Caki2 (cell line): ENCODE results near the gene BCAS3. TPM values are rescaled to one million over a fixed set of nuclear protein-coding genes. Genes with fewer than 3 reads are reported as not detected.
A peak's percentile ranks its signal among the peaks of the same experiment; 100 is the strongest.

Experiments
- DNase-seq: peaks from one replicate; pipeline ENCODE4 v3.0.0-alpha.2; 2015; ENCODE audit warnings: low read depth
- in situ Hi-C: cut with HindIII; loops from 2 replicates; pipeline ENCODE4 v1.10.0; 2016; ENCODE audit warnings: low sequenced_read_pairs, low pct_unique_long_range_greater_than_20kb, mixed read lengths
- total RNA-seq: library from RNA; depleted of rRNA; stranded (reverse); fragments of >200 nt; shearing (Covaris generic); gene quantifications from 2 replicates; pipeline ENCODE4 v1.2.3, GENCODE V29; 2014; ENCODE audit warnings: low replicate concordance

BCAS3 gene
- total RNA-seq, 1 experiment from 2014 or later = 10.3 TPM

GRCh38 chr17:61330174-61331150, 652.8 kb downstream of the BCAS3 start:
- in situ Hi-C loops = no loop called here
- DNase-seq = no peak

GRCh38 chr17:61331178-61331577, 653.5 kb downstream of the BCAS3 start:
- DNase-seq = no peak
- in situ Hi-C loops = no loop called here

DNA sequence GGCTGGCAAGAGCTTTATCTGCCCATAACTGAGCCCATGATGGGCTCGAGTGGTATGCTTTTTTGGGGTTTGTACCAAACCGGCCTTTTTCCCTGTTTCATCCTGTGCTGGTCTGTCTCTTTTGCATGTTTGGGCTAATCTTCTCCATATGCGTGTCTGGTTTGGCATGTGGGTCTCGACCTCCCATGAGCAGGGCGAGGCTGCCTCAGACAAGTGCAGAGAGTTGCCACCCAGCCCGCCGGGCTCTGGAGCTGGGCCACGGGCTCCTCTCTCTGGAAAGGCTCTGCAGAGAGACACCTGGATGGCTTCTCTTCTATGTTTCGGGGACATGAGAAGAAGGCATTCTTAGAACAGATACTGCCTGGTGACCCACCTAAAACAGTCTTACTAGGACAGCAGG, 654.2 kb downstream of the BCAS3 start:
- in situ Hi-C loops = no loop called here
- no peak for DNase-seq

DNA sequence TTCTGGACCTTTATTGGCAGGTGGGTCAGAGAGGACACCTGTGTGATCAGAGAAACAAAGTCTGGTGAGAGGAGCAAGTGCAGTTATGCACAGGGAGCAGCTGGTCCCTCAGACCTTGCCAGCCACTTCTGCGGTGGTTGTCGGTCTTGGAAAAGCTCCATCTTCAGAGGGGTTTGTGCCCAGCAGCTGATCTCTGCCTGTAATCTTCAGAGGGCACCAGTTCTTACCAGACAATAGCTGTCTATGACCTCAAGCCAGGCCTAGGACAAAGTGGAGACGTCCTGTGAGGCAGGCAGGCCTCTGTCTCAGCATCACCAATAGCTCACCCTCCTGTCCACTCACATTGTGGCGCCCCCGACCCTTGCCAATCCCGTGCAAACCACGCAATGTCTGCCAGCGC, 655.5 kb downstream of the BCAS3 start:
- in situ Hi-C loops = no loop called here
- DNase-seq = no peak

DNA sequence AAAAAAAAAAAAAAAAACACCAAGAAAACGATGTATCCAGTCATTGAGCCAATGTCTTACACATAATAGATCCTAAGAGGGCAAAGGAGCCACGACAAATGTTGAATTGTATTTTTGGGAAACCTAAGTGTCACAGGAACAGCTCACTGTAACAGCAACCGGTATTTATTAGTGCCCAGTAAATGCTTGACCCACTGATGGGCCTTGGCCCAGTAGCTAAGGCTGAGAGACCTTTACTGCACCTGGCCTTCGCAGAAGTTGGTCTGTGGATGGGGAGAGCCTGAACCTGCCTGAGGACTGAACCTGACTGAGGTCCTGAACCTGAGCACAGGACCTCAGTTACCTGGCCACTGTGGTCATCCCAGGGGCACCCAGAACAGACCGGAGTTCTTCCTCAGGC, 657.0 kb downstream of the BCAS3 start:
- DNase-seq = no peak
- in situ Hi-C loops = no loop called here

DNA sequence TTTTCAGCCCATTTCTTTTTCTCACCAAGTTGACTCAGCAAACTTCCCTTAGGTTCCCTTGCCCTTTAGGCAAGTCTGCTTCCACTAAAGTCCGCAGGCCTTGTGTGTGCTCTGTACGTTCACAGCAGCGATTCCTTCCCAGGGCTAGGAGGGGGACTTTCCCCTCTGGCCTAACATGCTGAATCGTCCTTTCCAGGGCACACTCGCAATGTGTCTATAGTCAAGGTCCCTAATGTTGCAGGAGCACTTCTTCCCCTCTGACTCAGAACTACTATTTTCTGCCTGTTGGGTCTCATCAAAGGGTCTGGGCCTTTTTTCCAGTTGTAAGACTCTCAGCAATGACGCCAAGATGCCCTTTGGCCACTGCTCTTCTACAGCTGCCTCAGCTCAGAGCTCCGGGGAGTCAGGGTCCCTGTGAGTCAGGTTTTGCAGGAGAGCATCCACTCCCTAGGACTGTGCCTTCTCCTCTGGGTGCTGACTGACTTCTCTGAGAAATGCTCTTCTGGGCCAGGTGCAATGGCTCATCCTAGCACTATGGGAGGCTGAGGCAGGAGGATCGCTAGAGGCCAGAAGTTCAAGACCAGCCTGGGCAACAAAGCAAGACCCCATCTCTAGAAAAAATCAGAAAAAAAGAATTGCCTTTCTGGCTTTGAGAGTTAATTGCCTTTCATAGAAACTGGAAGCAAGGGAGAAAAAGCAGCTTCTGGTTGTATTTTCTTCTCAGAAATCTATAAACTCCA, 657.6 kb downstream of the BCAS3 start:
- in situ Hi-C loops = no loop called here
- no peak for DNase-seq

DNA sequence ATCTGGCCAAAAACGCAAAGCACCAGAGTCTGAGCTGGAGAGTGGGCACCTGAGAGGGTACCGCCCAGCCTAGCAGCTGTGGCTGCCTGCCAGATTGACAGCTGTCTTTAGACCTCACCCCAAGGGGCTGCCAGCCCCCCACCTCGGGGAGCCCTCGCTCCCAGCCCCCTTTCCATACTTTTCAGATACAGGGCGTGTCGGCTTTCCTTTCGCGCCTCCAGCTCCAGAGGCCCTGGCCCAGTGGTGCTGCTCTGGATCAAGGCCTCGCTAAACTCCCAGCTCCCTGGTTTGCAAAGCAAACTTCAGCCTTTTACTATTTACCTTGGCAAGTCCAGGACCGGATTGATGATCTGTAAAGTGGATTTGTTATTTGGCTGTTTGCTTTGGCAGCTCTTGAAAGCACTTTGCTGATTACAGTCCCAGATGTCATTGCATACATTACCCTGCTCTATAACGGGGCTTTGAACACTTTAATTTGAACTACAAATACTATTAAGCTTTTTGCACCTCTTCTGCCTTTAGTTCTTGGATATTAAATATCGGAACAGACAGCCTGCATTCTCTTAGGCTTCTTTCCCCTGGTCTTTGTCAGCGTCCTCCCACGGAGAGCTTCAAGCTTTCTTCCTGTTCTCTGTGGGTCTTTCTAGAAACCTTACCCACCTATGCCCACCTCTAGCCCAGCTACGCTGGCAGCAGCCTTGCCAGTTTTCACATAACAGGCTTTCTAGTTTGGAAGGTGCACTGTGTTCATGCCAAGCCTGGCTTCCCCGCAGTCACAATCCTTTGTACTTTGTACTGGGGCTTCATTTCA, 658.4 kb downstream of the BCAS3 start:
- in situ Hi-C loops = no loop called here
- peak; percentile 36 for DNase-seq

GRCh38 chr17:61337290-61337689, 659.6 kb downstream of the BCAS3 start:
- in situ Hi-C loops = no loop called here
- no peak for DNase-seq

DNA sequence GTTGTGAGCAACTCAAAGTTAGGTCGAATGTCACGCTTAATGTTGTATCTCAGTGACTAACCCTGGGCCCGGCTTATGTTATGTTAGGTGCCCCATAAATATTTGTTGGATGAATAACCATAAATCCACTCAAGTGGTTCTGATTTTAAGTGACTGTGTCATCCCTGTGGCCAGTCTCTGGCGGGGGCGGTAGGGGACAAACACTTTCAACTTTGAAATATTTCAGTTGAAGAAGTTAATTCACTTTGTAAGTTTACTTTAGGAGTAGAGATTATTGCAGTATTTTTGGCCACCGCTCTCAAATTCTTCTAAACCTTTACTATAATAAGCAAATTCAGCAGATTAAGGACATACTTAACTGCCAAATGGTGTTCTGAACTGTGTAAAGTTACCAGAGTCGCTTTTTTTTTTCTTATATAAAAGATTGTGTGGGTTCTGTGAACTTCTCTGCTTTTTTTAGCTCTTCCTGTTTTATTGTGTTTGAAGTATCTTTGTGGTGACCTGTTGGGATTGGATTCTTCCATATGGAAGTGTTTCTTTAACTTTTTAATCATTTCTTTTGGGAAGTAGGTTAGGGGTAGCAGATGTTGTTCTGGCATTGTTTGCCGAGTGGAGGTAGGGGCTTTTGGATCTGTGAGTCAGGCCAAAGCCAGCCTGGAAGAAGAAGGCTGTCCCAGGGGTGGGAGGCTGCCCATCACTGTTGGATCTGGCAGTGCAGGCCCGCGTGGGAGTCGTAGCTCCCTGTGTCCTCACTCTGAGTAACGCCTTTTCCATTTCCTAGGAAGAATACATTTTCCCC, 660.5 kb downstream of the BCAS3 start:
- in situ Hi-C loops = no loop called here
- DNase-seq = peak; percentile 28

DNA sequence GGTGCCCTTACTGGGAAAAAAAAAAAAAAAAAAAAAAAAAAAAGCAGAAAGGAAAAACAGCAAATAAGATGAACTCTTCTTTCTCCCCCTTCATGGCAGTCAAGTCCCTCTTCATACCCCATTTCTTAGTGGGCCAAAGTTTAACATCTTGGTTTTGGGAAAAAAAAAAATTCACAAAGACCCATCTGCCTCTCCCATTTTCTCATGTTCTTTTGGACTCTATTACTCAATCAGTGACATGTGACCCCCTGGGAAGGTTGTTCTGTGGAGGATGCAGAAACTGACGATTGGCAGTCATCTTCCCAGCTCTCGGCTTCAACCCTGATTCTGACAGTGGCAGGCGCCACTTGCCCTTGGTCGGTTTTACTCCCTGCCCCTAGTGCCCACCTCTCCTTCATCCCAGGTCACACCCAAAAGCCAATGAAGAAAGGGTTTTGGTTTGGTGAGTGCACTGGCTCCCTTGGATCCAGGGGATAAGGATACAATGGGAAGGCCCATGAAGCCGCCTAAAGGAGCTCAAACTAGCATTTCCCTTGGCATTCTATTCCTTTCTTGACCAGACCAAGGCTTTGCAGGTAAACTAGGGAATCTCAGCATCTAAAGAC, 661.3 kb downstream of the BCAS3 start:
- in situ Hi-C loops = no loop called here

DNA sequence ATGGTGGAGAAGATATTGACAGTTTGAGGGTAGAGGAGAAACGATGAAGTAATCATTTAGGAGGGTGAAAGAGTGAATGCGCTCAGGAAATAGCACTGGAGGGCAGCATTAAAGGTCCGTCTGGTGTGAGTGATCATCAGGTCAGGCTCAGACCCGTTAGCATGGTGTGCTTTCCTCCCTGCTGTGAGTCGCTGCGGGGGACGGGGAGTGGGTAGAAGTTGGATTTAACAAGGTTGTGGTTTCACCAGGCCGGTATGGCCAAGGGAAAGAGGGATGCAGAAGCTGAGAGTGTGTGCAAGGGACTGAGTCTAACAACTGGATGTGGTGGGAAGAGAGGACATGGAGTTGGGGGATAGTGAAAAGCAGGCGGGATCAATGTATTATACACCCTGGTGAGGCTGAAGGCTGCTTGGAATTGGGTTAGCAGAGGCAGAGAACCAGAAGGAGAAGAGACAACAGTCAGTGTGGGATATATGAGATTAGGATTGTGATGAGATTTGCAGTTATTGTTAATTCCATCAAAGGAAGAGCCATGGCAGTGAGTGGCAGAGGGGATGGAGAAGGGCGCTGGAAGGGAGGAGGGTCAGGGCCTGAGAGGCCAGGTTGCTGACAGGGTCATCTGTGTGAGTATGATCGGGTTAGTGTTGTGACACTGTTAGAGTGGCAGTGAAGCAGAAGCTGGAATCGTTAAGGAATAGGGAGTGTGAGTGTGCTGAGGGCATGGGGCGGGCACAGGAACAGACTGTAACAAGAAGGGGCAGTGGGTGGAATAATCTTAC, 663.0 kb downstream of the BCAS3 start:
- no peak for DNase-seq
- in situ Hi-C loops = no loop called here

More for the DNA sequence above, 661.3 kb downstream of the BCAS3 start:
- no peak for DNase-seq

- in situ Hi-C loops = no loop called here
- DNase-seq = no peak
Observed at GRCh38 chr17:61343576-61343975, 665.9 kb downstream of the BCAS3 start.

DNA sequence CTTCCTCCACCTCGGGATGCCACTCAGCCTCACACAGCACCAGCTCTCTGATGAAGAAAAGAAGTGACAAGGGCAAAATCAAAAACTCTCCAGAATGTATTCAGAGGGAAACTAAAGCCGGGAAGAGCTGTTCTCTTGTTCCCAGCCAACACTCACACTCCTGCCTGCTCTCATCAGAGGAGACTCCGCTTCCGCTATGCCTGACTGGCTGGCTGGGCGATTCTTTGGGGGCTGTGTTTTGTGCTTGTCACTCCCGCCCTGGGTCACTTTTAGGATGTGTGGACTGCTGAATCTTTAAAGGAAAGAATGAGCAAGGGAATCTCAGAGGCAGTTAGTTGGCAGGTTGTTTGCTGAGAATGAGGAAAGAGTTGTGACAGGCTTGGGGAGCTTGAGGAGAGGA, 667.4 kb downstream of the BCAS3 start:
- DNase-seq = no peak
- in situ Hi-C loops = no loop called here

DNA sequence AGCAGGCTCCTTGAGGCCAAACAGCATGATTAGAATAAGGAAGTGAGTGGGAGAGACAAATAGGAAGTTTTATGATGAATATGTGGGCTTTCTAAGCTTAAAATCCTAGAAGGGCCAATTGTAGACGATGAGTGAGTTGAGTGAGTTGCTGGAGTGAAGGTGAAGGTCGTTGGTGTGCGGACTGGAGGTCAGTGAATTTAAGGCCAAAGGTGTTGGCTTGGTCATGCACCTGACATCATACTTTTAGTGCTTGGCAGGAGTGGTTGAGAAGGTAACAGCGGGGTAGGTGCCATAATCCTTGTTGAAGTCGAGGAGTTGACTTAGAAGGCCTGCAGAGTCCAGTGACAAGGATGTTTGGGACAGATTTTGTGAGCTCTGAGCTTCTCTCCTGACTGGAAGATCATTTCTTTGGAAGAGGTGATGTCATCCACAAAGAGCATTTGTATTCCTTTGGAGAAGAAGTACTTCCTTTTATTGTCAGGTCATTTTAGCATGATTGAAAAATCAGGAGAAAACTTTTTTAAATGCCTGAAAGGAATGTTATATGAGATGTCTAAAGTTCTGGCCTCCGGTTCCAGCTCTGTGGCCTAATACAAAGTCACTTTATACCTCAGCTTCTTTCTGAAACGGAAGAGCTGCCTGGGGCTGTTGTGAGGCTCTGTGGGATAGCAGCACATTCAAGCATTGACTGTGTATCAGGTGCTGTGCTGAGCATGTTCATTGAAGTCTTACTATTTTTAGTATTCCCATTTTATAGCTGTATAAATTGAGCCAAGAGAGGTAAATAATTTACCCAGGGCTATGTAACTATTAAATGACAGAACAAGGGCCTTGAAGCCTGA, 668.4 kb downstream of the BCAS3 start:
- in situ Hi-C loops = no loop called here
- no peak for DNase-seq

DNA sequence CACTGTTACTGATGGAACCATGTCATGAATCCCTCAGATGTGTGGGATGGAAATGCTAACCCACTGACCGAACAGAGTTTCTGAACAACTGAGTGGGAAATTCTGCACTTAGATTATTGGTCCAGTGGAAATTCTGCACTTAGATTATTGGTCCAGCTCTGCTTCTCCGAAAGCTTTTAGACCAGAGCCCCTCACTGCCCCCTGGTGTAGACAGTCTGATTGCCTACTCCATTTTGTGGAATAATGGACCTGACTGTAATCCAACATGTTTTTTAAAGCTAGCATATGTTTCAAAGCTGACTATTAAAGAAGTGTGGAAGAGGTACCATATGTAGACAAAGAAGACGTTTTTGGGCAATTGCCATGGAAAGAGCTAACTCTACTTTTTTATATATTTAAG, 671.7 kb downstream of the BCAS3 start:
- DNase-seq = no peak
- in situ Hi-C loops = no loop called here

DNA sequence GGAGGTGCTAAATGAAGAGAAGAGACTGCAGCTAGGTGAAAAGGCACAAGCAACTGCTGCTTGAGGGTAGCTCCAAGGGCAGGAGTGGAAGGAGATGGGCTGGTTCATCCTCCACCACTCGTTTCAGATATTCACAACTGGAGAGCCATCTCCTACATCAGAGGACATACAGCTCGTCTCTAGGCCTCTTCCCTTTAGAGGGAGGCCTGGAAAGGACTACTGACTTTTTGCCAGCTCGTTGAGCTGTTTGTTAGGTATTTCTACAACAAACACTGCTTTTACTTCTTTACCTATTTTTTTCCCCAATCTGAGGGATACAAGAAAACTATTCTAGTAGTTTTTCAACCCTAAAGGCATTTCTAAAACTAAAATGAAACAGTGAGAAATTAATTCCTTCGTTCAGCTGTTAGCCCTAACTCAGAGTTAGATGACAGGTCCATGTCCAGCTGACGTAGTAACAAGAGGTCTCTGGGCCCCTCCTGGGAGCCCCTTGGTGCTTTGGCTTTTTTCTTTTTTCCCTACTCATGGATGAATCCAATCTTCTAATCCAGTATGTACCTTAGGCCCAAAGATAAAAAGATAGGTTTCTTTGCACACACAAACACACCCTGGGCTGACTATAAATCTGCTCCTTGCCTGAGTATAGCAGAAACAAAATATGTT, 674.2 kb downstream of the BCAS3 start:
- in situ Hi-C loops = no loop called here
- no peak for DNase-seq
